ENCODE data around the gene AOPEP. TPM values are rescaled to one million over a fixed set of nuclear protein-coding genes. Genes with fewer than 3 reads are reported as not detected.
"Not testable (repeated sequence)": the region's sequence is repeated elsewhere in the genome, so short reads cannot be mapped to it uniquely, and the experiment has no call there.

The AOPEP gene
- total RNA-seq, 6 experiments from 2014 or later, result 36.6 to 110 (median 63.3) TPM

DNA sequence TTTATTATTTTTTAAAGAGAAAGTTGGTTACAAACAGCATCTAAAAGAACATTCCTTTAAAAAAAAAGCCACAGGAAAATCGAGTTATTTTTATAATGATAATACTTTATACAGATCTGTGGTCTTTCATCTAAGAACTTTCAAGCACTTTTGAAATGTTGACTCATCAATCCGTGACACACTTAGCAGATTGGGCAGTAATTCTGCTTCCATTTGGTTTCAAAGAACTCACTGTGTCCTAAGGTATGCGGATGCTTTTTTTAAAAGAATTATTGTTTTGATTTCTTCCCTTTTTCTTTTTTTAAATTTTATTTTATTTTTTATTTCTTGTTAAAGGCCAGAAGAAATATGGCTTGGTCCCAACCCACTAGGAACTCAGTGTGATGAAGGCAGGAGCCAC is 147.8 kb downstream of the AOPEP start:
- no peak overlapping the region for H3K27ac ChIP-seq
- H3K27me3 ChIP-seq, result no peaks in the 10 kb centered on the region
- ATAC-seq (peak in 1 of 4 donors; percentile 39), DNase-seq (no peak)
- TF ChIP-seq CTCF (IDR thresholded peaks at IDR 0.05) (no peak), POLR2A (IDR thresholded peaks at IDR 0.05) (no peak)
- intact Hi-C loops (cut with DNase I), result no loop called here
- 54% methylated on average over 3 of the region's 3 CpGs for WGBS (ENCODE audit: insufficient coverage, low coverage, low lambda C conversion rate, missing lambda C conversion rate)
- H3K4me3 ChIP-seq, result no peak overlapping the region
- no peaks in the 10 kb centered on the region for H3K36me3 ChIP-seq
- peaks cover 0 to 4% (median 0%) of the 10 kb centered on the region in 4 donors for H3K4me1 ChIP-seq
- H3K9me3 ChIP-seq, result no peaks in the 10 kb centered on the region

DNA sequence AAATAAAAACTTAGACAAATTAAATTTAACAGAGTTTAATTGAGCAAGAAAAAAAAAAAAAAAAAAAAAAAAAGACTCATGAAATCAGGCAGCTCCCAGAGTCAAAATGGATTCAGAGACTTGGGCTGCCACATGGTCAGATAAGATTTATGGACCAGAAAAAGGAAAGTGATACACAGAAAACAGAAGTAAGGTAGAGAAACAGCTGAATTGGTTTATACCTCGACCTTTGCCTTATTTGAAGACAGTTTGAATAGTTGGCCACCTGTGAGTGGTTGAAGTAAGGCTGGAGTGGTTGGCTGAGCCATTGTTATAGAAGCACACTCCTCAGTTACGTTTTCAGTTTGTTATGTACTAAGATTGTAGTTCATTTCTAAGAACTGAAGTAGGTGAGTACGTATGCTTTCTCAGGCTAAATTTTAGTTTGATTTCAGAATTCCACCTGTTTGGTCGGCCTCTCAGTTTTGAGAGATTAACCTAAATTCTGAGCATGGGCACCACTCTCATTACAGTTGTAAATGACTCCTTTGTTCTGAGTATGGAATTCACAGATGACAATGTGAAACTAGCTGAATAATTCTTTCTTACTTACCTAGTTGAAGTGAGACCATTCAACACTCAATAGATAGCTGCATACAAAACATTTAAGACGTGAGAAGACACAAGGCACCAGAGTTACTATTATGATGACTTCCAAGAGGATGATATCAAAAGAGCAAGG is 149.0 kb downstream of the AOPEP start:
- no peak overlapping the region for H3K27ac ChIP-seq
- whole genome bisulfite sequencing (ENCODE audit: insufficient coverage, low coverage, low lambda C conversion rate, missing lambda C conversion rate), result 62% methylated on average over 5 of the region's 5 CpGs
- H3K9me3 ChIP-seq, result no peaks in the 10 kb centered on the region
- no peak overlapping the region for H3K4me3 ChIP-seq
- H3K4me1 ChIP-seq, result peaks cover 0 to 4% (median 0%) of the 10 kb centered on the region in 4 donors
- peak; percentile 71 to 83 (median 74) for ATAC-seq
- no peaks in the 10 kb centered on the region for H3K36me3 ChIP-seq
- intact Hi-C loops (cut with DNase I), result no loop called here
- DNase-seq, result no peak
- no peaks in the 10 kb centered on the region for H3K27me3 ChIP-seq
- TF ChIP-seq POLR2A (IDR thresholded peaks at IDR 0.05), result no peak
- TF ChIP-seq CTCF (IDR thresholded peaks at IDR 0.05), result no peak

- intact Hi-C loops (cut with DNase I); H3K9me3 ChIP-seq; H3K27ac ChIP-seq; H3K4me1 ChIP-seq; ATAC-seq; H3K27me3 ChIP-seq; DNase-seq; H3K36me3 ChIP-seq; H3K4me3 ChIP-seq: not testable (repeated sequence)
- 71% methylated on average over 3 of the region's 3 CpGs for WGBS (ENCODE audit: insufficient coverage, low coverage, low lambda C conversion rate, missing lambda C conversion rate)
Measured at GRCh38 chr9:94878804-94879203, 152.3 kb downstream of the AOPEP start.

DNA sequence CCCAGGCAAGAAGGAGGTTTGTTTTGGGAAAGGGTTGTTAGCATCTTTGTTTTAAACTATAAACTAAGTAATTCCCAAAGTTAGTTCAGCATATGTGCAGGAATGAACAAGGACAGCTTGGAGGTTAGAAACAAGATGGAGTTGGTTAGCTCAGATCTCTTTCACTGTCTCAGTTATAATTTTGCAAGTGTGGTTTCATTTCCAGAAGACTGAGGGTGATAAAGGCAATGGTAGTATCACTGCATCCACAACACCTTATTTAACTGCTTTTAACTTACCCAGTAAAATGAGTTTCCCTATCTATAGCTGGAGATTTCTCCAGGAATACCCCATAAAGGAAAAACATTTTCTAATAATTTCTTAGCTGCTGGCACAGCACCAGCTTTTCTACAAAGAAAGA is 152.7 kb downstream of the AOPEP start:
- Histone ChIP-seq H3K27me3 (no peaks in the 10 kb centered on the region), H3K9me3 (no peaks in the 10 kb centered on the region), H3K36me3 (no peaks in the 10 kb centered on the region), H3K4me3 (no peak overlapping the region), H3K27ac (no peak overlapping the region), H3K4me1 (peaks cover 0 to 4% (median 0%) of the 10 kb centered on the region in 4 donors)
- ATAC-seq, result no peak
- DNase-seq, result no peak
- intact Hi-C loops (cut with DNase I), result no loop called here
- TF ChIP-seq POLR2A (IDR thresholded peaks at IDR 0.05) (no peak), CTCF (IDR thresholded peaks at IDR 0.05) (no peak)

DNA sequence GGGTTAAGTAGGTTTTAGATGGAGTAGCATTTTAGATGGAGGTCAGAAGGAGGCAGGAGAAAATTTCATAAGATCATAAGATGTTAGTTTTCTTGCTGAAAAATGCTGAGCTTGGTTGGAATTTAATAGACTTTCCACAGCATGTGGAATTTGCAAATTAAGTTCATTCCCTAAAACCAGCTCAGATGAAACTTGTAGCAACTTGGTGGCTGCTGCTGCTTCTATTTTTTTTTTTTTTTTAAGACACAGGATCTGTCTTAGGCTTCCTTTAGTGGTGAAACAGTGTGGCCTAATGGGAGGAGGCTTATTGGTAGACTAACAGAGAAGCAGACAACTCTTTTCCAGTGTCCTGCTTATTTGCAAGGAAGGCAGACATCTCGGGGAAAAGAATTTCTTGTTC is 154.5 kb downstream of the AOPEP start:
- Histone ChIP-seq H3K27ac (no peak overlapping the region), H3K9me3 (no peaks in the 10 kb centered on the region), H3K4me3 (no peak overlapping the region), H3K36me3 (no peaks in the 10 kb centered on the region), H3K27me3 (no peaks in the 10 kb centered on the region), H3K4me1 (peaks cover 0 to 11% (median 0%) of the 10 kb centered on the region in 4 donors)
- TF ChIP-seq POLR2A (IDR thresholded peaks at IDR 0.05) (no peak), CTCF (IDR thresholded peaks at IDR 0.05) (no peak)
- DNase-seq (no peak), ATAC-seq (no peak)
- 90% methylated on average over 1 of the region's 1 CpG for WGBS (ENCODE audit: insufficient coverage, low coverage, low lambda C conversion rate, missing lambda C conversion rate)
- intact Hi-C loops (cut with DNase I), result no loop called here
